ENCODE measurements around the gene SPPL2A. TPM values are rescaled to one million over a fixed set of nuclear protein-coding genes. Genes with fewer than 3 reads are reported as not detected.
"Not testable (repeated sequence)": the region's sequence is repeated elsewhere in the genome, so short reads cannot be mapped to it uniquely, and the experiment has no call there.

Gene SPPL2A
- total RNA-seq, 2 experiments from 2014 or later, result 70.8 to 73.7 TPM

- Mint-ChIP-seq H3K27ac (no peak overlapping the region), H3K4me1 (no peaks in the 10 kb centered on the region), H3K36me3 (peaks cover 29% of the 10 kb centered on the region), H3K4me3 (no peak overlapping the region), H3K27me3 (no peaks in the 10 kb centered on the region), H3K9me3 (no peaks in the 10 kb centered on the region)
- DNase-seq, result no peak
Measured at GRCh38 chr15:50736823-50737222, 28.7 kb downstream of the SPPL2A start.

- Mint-ChIP-seq H3K27me3 (no peaks in the 10 kb centered on the region), H3K27ac (no peak overlapping the region), H3K9me3 (no peaks in the 10 kb centered on the region), H3K4me1 (no peaks in the 10 kb centered on the region), H3K36me3 (peaks cover 27% of the 10 kb centered on the region), H3K4me3 (no peak overlapping the region)
- no peak for DNase-seq
Measured at GRCh38 chr15:50735156-50735555, 30.4 kb downstream of the SPPL2A start.

GRCh38 chr15:50726315-50726714 is 39.2 kb downstream of the SPPL2A start:
- Mint-ChIP-seq H3K27ac (no peak overlapping the region), H3K27me3 (no peaks in the 10 kb centered on the region), H3K9me3 (no peaks in the 10 kb centered on the region)

GRCh38 chr15:50718700-50719125 is 46.8 kb downstream of the SPPL2A start:
- Mint-ChIP-seq H3K27ac (no peak overlapping the region), H3K36me3 (peaks cover 14% of the 10 kb centered on the region), H3K4me3 (no peak overlapping the region), H3K27me3 (no peaks in the 10 kb centered on the region), H3K9me3 (no peaks in the 10 kb centered on the region), H3K4me1 (no peaks in the 10 kb centered on the region)
- DNase-seq, result no peak

More at GRCh38 chr15:50726315-50726714, 39.2 kb downstream of the SPPL2A start:
- Mint-ChIP-seq H3K36me3 (peaks cover 19% of the 10 kb centered on the region), H3K4me3 (no peak overlapping the region), H3K4me1 (peaks cover 15% of the 10 kb centered on the region)
- DNase-seq, result no peak

DNA sequence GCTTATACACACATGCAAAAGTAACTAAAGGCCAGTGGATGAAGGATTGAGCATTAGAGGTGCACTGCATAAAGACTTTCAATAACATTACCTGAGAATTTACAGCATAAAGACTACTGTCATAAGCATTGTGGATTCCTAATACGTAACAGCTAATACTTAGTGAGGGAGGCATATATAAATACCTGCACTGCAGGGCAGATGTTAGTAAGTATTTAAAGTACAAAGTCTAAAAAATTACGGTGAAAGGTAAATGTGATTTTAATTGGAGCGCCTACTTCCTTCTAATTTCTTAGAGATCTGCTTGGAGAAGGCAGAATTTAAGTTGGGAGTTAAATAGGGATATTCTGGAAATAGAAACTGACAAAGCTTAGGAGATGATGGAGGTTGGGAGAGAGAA is 53.5 kb downstream of the SPPL2A start:
- Mint-ChIP-seq H3K4me3 (no peak overlapping the region), H3K27ac (no peak overlapping the region), H3K9me3 (no peaks in the 10 kb centered on the region), H3K4me1 (no peaks in the 10 kb centered on the region), H3K36me3 (peaks cover 9% of the 10 kb centered on the region), H3K27me3 (no peaks in the 10 kb centered on the region)
- no peak for DNase-seq

GRCh38 chr15:50710585-50710984 is 54.9 kb downstream of the SPPL2A start:
- Mint-ChIP-seq H3K36me3 (peaks cover 11% of the 10 kb centered on the region), H3K4me3 (no peak overlapping the region), H3K27ac (no peak overlapping the region), H3K27me3 (no peaks in the 10 kb centered on the region), H3K4me1 (no peaks in the 10 kb centered on the region), H3K9me3 (no peaks in the 10 kb centered on the region)
- DNase-seq, result no peak

- Mint-ChIP-seq H3K4me1 (no peaks in the 10 kb centered on the region), H3K27me3 (no peaks in the 10 kb centered on the region), H3K36me3 (peaks cover 7% of the 10 kb centered on the region), H3K4me3 (no peak overlapping the region), H3K9me3 (no peaks in the 10 kb centered on the region), H3K27ac (no peak overlapping the region)
- no peak for DNase-seq
Measured at GRCh38 chr15:50707878-50708427, 57.6 kb downstream of the SPPL2A start.

GRCh38 chr15:50702762-50703334 is 62.7 kb downstream of the SPPL2A start:
- peaks cover 7% of the 10 kb centered on the region for H3K36me3 Mint-ChIP-seq
- no peak overlapping the region for H3K27ac Mint-ChIP-seq
- H3K27me3 Mint-ChIP-seq, result no peaks in the 10 kb centered on the region
- H3K9me3 Mint-ChIP-seq, result no peaks in the 10 kb centered on the region
- no peak for DNase-seq
- H3K4me1 Mint-ChIP-seq, result no peaks in the 10 kb centered on the region
- no peak overlapping the region for H3K4me3 Mint-ChIP-seq

- no peaks in the 10 kb centered on the region for H3K27me3 Mint-ChIP-seq
- H3K27ac Mint-ChIP-seq, result no peak overlapping the region
- no peak for DNase-seq
- peaks cover 2% of the 10 kb centered on the region for H3K36me3 Mint-ChIP-seq
- H3K4me1 Mint-ChIP-seq, result no peaks in the 10 kb centered on the region
- H3K4me3 Mint-ChIP-seq, result no peak overlapping the region
- H3K9me3 Mint-ChIP-seq, result no peaks in the 10 kb centered on the region
Measured at GRCh38 chr15:50698101-50698500, 67.4 kb downstream of the SPPL2A start.

GRCh38 chr15:50697109-50697797 is 68.3 kb downstream of the SPPL2A start:
- H3K4me1 Mint-ChIP-seq, result no peaks in the 10 kb centered on the region
- peaks cover 2% of the 10 kb centered on the region for H3K36me3 Mint-ChIP-seq
- no peaks in the 10 kb centered on the region for H3K9me3 Mint-ChIP-seq
- DNase-seq, result no peak
- no peaks in the 10 kb centered on the region for H3K27me3 Mint-ChIP-seq
- no peak overlapping the region for H3K27ac Mint-ChIP-seq
- H3K4me3 Mint-ChIP-seq, result no peak overlapping the region

DNA sequence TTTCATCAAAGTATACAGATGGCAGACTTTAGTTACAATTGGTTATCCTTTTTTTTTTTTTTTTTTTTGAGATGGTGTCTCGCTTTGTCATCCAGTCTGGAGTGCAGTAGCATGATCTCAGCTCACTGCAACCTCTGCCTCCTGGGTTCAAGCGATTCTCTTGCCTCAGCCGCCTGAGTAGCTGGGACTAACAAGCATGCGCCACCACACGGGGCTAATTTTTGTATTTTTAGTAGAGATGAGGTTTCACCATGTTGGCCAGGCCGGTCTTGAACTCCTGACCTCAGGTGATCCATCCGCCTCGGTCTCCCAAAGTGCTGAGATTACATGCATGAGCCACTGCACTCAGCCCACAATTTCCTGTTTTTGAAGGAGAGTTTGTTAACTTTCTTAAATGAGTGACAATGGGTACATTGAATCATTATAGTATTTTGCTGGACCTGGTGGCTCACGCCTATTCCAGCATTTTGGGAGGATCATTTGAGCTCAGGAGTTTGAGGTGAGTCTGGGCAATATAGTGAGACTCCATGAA is 70.8 kb downstream of the SPPL2A start:
- not testable (repeated sequence) for H3K27me3 Mint-ChIP-seq, H3K4me1 Mint-ChIP-seq, H3K36me3 Mint-ChIP-seq, H3K4me3 Mint-ChIP-seq, H3K27ac Mint-ChIP-seq, DNase-seq, H3K9me3 Mint-ChIP-seq

DNA sequence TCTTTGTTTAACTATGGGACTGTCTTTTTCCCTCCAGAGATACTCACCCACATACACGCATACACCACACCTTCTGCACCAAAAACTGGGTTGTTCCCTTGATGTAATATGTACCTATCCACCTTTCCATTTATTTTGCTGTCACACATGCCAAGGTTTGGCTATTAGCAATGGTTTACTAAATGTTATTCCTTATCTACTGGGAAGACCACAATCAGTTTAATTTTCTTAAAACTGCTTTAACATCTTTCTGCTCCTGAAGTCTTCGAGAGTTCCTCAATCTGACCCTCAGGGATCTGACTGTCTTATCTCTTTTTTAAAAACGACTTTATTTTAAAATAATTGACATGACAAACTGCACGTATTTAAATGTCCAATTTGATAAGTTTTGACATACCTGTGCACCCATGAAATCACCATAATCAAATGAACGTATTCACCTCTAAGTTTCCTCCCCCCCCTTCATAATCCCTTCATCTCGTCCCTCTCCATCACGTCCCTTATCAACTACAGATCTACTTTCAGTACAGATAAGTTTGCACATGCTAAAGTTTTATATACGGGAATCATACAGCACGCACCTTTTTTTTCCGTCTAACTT is 78.1 kb downstream of the SPPL2A start:
- Mint-ChIP-seq H3K9me3 (no peaks in the 10 kb centered on the region), H3K27ac (peak overlapping the region; percentile 100), H3K36me3 (peaks cover 33% of the 10 kb centered on the region), H3K4me1 (peaks cover 37% of the 10 kb centered on the region), H3K4me3 (peak overlapping the region; percentile 99), H3K27me3 (no peaks in the 10 kb centered on the region)
- DNase-seq, result no peak

DNA sequence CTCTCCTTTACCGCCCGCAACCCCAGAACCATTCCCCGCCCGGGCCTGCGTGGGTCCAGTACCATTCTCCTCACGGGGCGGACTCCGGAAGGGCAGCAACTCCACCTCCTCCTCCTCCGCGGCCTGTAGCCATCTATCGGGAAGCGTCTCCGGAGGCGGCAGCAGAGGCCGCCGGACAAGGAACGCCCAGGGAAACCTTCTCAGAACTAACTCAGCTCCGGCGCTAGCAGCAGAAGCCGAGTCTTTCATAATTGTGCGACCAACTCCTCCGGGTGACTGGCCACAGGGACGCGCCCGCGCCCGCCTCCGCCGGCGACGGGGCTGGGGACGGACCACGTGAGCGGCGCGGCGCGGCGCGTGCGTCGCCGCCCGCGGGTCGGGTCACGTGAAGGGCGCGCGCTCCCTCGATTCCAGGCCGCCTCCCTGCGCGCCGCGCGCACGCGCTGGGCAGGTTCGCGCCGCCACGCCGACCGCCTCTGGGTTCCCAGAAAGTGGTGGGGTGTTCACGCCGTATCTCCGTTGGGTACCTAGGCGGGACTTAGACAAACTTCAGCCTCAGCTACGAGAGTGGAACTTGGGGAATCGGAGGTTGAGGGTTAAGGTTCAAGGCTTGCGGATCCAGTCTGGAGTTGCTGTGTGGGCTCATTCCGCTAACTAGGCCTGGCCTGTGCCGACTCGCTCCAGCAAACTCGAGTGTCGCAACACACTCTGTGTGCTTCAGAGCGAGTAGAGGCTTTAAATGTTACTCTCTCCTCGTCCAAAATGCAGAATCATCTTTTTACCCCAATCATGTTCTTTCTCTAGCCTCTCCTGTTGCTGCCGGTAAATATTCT is 78.8 kb downstream of the SPPL2A start, which contains the start of gene TRPM7:
TRPM7 (minus strand) TSS at position 329 of the 833 bp plus-strand sequence; CDS start at position 65, 264 bp downstream.
- H3K4me1 Mint-ChIP-seq, result peaks cover 40% of the 10 kb centered on the region

DNA sequence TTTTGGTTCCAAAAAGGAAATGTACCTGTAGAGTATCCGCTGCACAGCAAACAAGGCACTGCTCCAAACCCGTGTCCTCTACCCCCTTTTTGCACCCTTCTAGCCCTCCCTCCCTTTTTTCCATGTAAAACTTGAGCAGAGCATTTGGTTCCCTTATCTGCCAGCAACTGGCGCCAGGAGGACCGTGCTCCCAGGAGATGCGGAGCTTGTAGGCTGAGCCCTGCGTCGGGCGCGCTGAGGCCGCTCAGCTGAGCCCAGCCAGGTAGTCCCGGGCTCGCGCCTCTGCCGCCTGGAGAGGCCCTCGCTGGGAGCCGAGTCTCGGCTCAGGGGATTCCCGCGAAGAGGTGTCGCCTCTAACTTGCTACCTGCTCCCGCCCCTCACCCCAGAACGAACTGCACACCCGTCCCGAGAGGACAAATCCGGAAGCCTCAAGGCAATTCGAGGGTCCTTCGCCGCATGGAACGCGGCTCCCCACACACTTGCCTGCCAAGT is 79.5 kb downstream of the SPPL2A start:
- H3K27ac Mint-ChIP-seq, result peak overlapping the region; percentile 100
- H3K27me3 Mint-ChIP-seq, result no peaks in the 10 kb centered on the region
- H3K4me1 Mint-ChIP-seq, result peaks cover 44% of the 10 kb centered on the region
- H3K4me3 Mint-ChIP-seq, result peak overlapping the region; percentile 99
- H3K9me3 Mint-ChIP-seq, result no peaks in the 10 kb centered on the region
- H3K36me3 Mint-ChIP-seq, result peaks cover 43% of the 10 kb centered on the region
- peak; percentile 85 for DNase-seq

More for the DNA sequence above, 78.8 kb downstream of the SPPL2A start, which contains the start of gene TRPM7:
- Mint-ChIP-seq H3K27ac (peak within 1 kb of the TSS; percentile 100), H3K9me3 (no peaks in the 10 kb centered on the region), H3K4me3 (peak within 1 kb of the TSS; percentile 99), H3K36me3 (peaks cover 38% of the 10 kb centered on the region), H3K27me3 (no peaks in the 10 kb centered on the region)
- peak; percentile 94 for DNase-seq
